Endothelial cell of umbilical vein (primary cell): ENCODE results near the gene PARP1. TPM values are rescaled to one million over a fixed set of nuclear protein-coding genes. Genes with fewer than 3 reads are reported as not detected.
"Not testable (repeated sequence)": the region's sequence is repeated elsewhere in the genome, so short reads cannot be mapped to it uniquely, and the experiment has no call there.

Source experiments
- BruUV-seq: library from RNA; stranded (reverse); fragments of 400-500 nt; replicated peaks from 2 replicates; lab custom pipeline; 2021; lab: Mats Ljungman, UMichigan
- CTCF ChIA-PET: fragments of 300-600, 350-600 bp; sonication (Branson Sonifier 250); formaldehyde crosslinking; loops from one replicate; lab custom pipeline; 2021; ENCODE audit warnings: antibody characterized with exemption, inconsistent platforms; lab: Charles Lee
- POLR2A ChIA-PET: fragments of 300-600, 350-600 bp; sonication (Branson Sonifier 250); formaldehyde crosslinking; loops from one replicate; lab custom pipeline; 2021; ENCODE audit warnings: antibody characterized with exemption, inconsistent platforms; lab: Charles Lee
- DNase-seq: peaks from one replicate; pipeline ENCODE4 v3.0.0-alpha.2; 2011; ENCODE audit warnings: low read depth, low spot score
- FAIRE-seq: peaks from 2 replicates; lab custom pipeline; 2011; peaks lifted over from hg19 to GRCh38; lab: Jason Lieb, UNC
- H2AFZ ChIP-seq: 2 replicates; pipeline ENCODE4 v1.6.0; 2012; ENCODE audit warnings: low read depth, low read length, control low read depth, inconsistent platforms
- H3K27ac ChIP-seq: 2 replicates; pipeline ENCODE4 v1.5.1; 2011; ENCODE audit warnings: low read depth, mild to moderate bottlenecking, control low read depth, low read length, moderate library complexity; ENCODE audit not compliant: insufficient read depth
- H3K27me3 ChIP-seq, 2 experiments: 2 replicates each; pipeline versions ENCODE4 v1.6.0 to v1.6.1; 2011; ENCODE audit warnings: low read length in 2 of 2, mixed read lengths in 1 of 2; ENCODE audit not compliant: control insufficient read depth in 2 of 2, insufficient read depth in 2 of 2
- H3K36me3 ChIP-seq, 2 experiments: 2 replicates in 1 of 2; 3 replicates in 1 of 2; pipeline ENCODE4 v1.5.1; 2011; ENCODE audit warnings: low read length in 2 of 2, mild to moderate bottlenecking in 1 of 2, moderate library complexity in 1 of 2; ENCODE audit not compliant: control insufficient read depth in 2 of 2, insufficient read depth in 2 of 2; ENCODE audit errors: extremely low read depth in 1 of 2
- H3K4me1 ChIP-seq: 3 replicates; pipeline ENCODE4 v1.5.1; 2011; ENCODE audit warnings: mild to moderate bottlenecking, low read length; ENCODE audit not compliant: control insufficient read depth, insufficient read depth; ENCODE audit errors: extremely low read depth
- H3K4me2 ChIP-seq: 2 replicates; pipeline ENCODE4 v1.6.1; 2011; ENCODE audit warnings: low read length, control low read depth, mixed read lengths; ENCODE audit not compliant: insufficient read depth
- H3K4me3 ChIP-seq, 3 experiments: fragments of 200-600 bp in 1 of 3; sonication (generic), shearing (Covaris generic) in 1 of 3; replicated peaks in 1 of 3; 2 replicates each; pipeline ENCODE4 v1.5.1; 2011 to 2016; ENCODE audit warnings: control low read depth in 3 of 3, low read length in 3 of 3, mild to moderate bottlenecking in 2 of 3, inconsistent platforms in 1 of 3, low read depth in 1 of 3, moderate library complexity in 1 of 3; ENCODE audit not compliant: insufficient read depth in 1 of 3
- H3K79me2 ChIP-seq: 2 replicates; pipeline ENCODE4 v1.6.0; 2012; ENCODE audit warnings: low read length, inconsistent platforms; ENCODE audit not compliant: control insufficient read depth, insufficient read depth
- H3K9ac ChIP-seq: replicated peaks from 2 replicates; pipeline ENCODE3; 2011; ENCODE audit warnings: low read length, control low read depth; ENCODE audit not compliant: insufficient read depth; ENCODE audit errors: extremely low read depth
- H3K9me1 ChIP-seq: replicated peaks from 3 replicates; pipeline ENCODE4 v1.6.0; 2011; ENCODE audit warnings: mild to moderate bottlenecking, low read length; ENCODE audit not compliant: control insufficient read depth, insufficient read depth; ENCODE audit errors: extremely low read depth
- H3K9me3 ChIP-seq: replicated peaks from 2 replicates; pipeline ENCODE4 v1.5.1; 2012; ENCODE audit warnings: low read length, inconsistent platforms; ENCODE audit not compliant: control insufficient read depth, insufficient read depth
- H4K20me1 ChIP-seq: replicated peaks from 2 replicates; pipeline ENCODE3; 2011; ENCODE audit warnings: mild to moderate bottlenecking, low read length; ENCODE audit not compliant: control insufficient read depth, insufficient read depth; ENCODE audit errors: extremely low read depth
- CTCF ChIP-seq, 2 donors: IDR thresholded peaks; 1 replicate in 1 of 2; 2 replicates in 1 of 2; pipeline ENCODE4 v1.5.1; 2011; ENCODE audit warnings: low read length in 2 of 2, mild to moderate bottlenecking in 2 of 2, moderate library complexity in 2 of 2, control low read depth in 1 of 2, inconsistent platforms in 1 of 2, low read depth in 1 of 2; ENCODE audit not compliant: insufficient read depth in 1 of 2; ENCODE audit errors: extremely low read depth in 1 of 2
- EZH2 ChIP-seq: IDR thresholded peaks from 2 replicates; pipeline ENCODE4 v1.6.1; 2012; ENCODE audit warnings: borderline replicate concordance, low read depth, mild to moderate bottlenecking, moderate library complexity, low read length, inconsistent platforms; ENCODE audit not compliant: severe bottlenecking
- FOS ChIP-seq: IDR thresholded peaks from 2 replicates; pipeline ENCODE4 v1.6.1; 2011; ENCODE audit warnings: mild to moderate bottlenecking, low read length, moderate library complexity, borderline replicate concordance; ENCODE audit not compliant: insufficient read depth
- GATA2 ChIP-seq: IDR thresholded peaks from 2 replicates; pipeline ENCODE4 v1.7.0; 2011; ENCODE audit warnings: low read depth, mild to moderate bottlenecking, moderate library complexity, mixed read lengths, low read length; ENCODE audit not compliant: insufficient read length, insufficient read depth
- JUN ChIP-seq: IDR thresholded peaks from 2 replicates; pipeline ENCODE4 v1.6.1; 2011; ENCODE audit warnings: borderline replicate concordance, low read depth; ENCODE audit not compliant: insufficient read length, insufficient read depth
- MAX ChIP-seq: IDR thresholded peaks from 2 replicates; pipeline ENCODE4 v1.6.1; 2011; ENCODE audit not compliant: insufficient read depth, insufficient read length
- MYC ChIP-seq: IDR thresholded peaks from one replicate; pipeline ENCODE4 v1.6.1; 2011; ENCODE audit warnings: mild to moderate bottlenecking, low read depth, low read length
- POLR2A ChIP-seq: IDR thresholded peaks from 2 replicates; pipeline ENCODE4 v1.6.1; 2012; ENCODE audit warnings: low read depth, mild to moderate bottlenecking, control low read depth, low read length
- POLR2AphosphoS5 ChIP-seq: IDR thresholded peaks from 2 replicates; pipeline ENCODE4 v1.6.1; 2012; ENCODE audit warnings: low read depth, mild to moderate bottlenecking, control low read depth, low read length, moderate library complexity; ENCODE audit not compliant: insufficient read depth
- dilution Hi-C: fragments of 300-500 bp; cut with MboI; formaldehyde crosslinking; loops from one replicate; pipeline ENCODE4 v1.15.0; 2019; ENCODE audit warnings: low sequenced_read_pairs; ENCODE audit not compliant: extremely low pct_ligation_motif_present
- intact Hi-C: fragments of 100-400 bp; cut with micrococcal nuclease; formaldehyde crosslinking; loops from one replicate; pipeline ENCODE4 v1.10.0; 2022
- polyA plus RNA-seq, 4 experiments: library from polyadenylated mRNA; depleted of rRNA in 3 of 4; stranded (reverse) in 3 of 4; unstranded in 1 of 4; fragments of >200 nt; gene quantifications; 2 replicates each; pipeline versions ENCODE4 v1.2.1 to v1.2.3, GENCODE V29; 2011 to 2012; ENCODE audit warnings: missing spikeins in 1 of 4
- total RNA-seq: library from RNA; stranded (reverse); gene quantifications from 2 replicates; pipeline ENCODE4 v1.2.3, GENCODE V29; 2021

Gene PARP1
- total and polyA plus RNA-seq, 2 donors (not counting 3 experiments of a cell fraction or from before 2014, with no cell fraction given) = 136 to 160 TPM

- Histone ChIP-seq H3K36me3 (no peaks in the 10 kb centered on the region), H3K9ac (no peak overlapping the region), H3K4me3 (no peak overlapping the region), H3K9me1 (no peaks in the 10 kb centered on the region), H3K4me1 (no peaks in the 10 kb centered on the region), H3K9me3 (no peaks in the 10 kb centered on the region), H4K20me1 (no peaks in the 10 kb centered on the region), H3K79me2 (no peaks in the 10 kb centered on the region), H3K4me2 (no peak overlapping the region), H3K27me3 (peaks cover 0 to 5% of the 10 kb centered on the region in 2 experiments), H3K27ac (no peak overlapping the region), H2AFZ (no peak overlapping the region)
- CTCF ChIA-PET = no interaction called here
- intact Hi-C loops = no loop called here
- FAIRE-seq (no peak), DNase-seq (no peak)
- BruUV-seq = no TSS peak
- POLR2A ChIA-PET = no interaction called here
- dilution Hi-C loops = no loop called here
- TF ChIP-seq POLR2A (no peak), EZH2 (no peak), JUN (no peak), CTCF (IDR thresholded peaks at IDR 0.05; ENCODE audit: extremely low read depth in 1 of 2, insufficient read depth in 1 of 2, low read depth in 1 of 2, low read length in 2 of 2) (no peak), MAX (no peak), GATA2 (no peak), POLR2AphosphoS5 (no peak), FOS (no peak), MYC (no peak)
Observed at GRCh38 chr1:226432586-226433340, 24.9 kb upstream of the PARP1 start.

- H3K9ac ChIP-seq, DNase-seq, H3K9me1 ChIP-seq, H3K27me3 ChIP-seq, H3K4me1 ChIP-seq, intact Hi-C loops, BruUV-seq, FAIRE-seq, H3K79me2 ChIP-seq, H3K4me3 ChIP-seq, H3K36me3 ChIP-seq, H4K20me1 ChIP-seq, H3K9me3 ChIP-seq, POLR2A ChIA-PET, dilution Hi-C loops, H3K4me2 ChIP-seq, H2AFZ ChIP-seq, CTCF ChIA-PET, H3K27ac ChIP-seq: not testable (repeated sequence)
Observed at GRCh38 chr1:226431898-226432297, 24.0 kb upstream of the PARP1 start.
